Uterus (tissue), 4 donors: ENCODE results near the gene COPS7A. TPM values are rescaled to one million over a fixed set of nuclear protein-coding genes. Genes with fewer than 3 reads are reported as not detected.

Experiments used
- DNase-seq, 2 donors: peaks; one replicate each; pipeline ENCODE4 v3.0.0-alpha.2; 2019 to 2020
- H3K27ac ChIP-seq, 2 donors: fragments of 200-600 bp; sonication (generic); 1 replicate in 1 of 2; 2 replicates in 1 of 2; pipeline ENCODE4 v1.5.1; 2016 to 2018
- H3K27me3 ChIP-seq, 2 donors: fragments of 200-600 bp; sonication (generic); one replicate each; pipeline ENCODE4 v1.5.1; 2018 to 2019; ENCODE audit warnings: control low read depth in 1 of 2
- H3K36me3 ChIP-seq, 2 donors: fragments of 200-600 bp; sonication (generic); one replicate each; pipeline ENCODE4 v1.5.1; 2019; ENCODE audit warnings: control low read depth in 1 of 2
- H3K4me1 ChIP-seq, 2 donors: fragments of 200-600 bp; sonication (generic); one replicate each; pipeline ENCODE4 v1.5.1; 2018 to 2019; ENCODE audit warnings: control low read depth in 1 of 2
- H3K4me3 ChIP-seq, 2 donors: fragments of 200-600 bp; sonication (generic); 1 replicate in 1 of 2; 2 replicates in 1 of 2; pipeline ENCODE4 v1.5.1; 2018 to 2019; ENCODE audit warnings: mild to moderate bottlenecking in 1 of 2
- H3K9me3 ChIP-seq, 2 donors: fragments of 200-600 bp; sonication (generic); one replicate each; pipeline ENCODE4 v1.5.1; 2019; ENCODE audit warnings: control low read depth in 1 of 2
- POLR2A ChIP-seq, 2 donors: fragments of 450-650 bp; IDR thresholded peaks; one replicate each; pipeline ENCODE4 v1.6.1; 2016; ENCODE audit warnings: antibody characterized with exemption in 2 of 2, mild to moderate bottlenecking in 1 of 2, moderate library complexity in 1 of 2
- intact Hi-C: fragments of 100-400 bp; cut with DNase I; formaldehyde crosslinking; loops from one replicate; pipeline ENCODE4 v1.15.1; 2023; ENCODE audit warnings: low total_unique reads
- total RNA-seq, 4 donors: library from RNA; depleted of rRNA in 3 of 4; stranded (reverse); fragments of >200 nt in 3 of 4; gene quantifications; one replicate each; pipeline versions ENCODE4 v1.1.0 to v1.2.4, GENCODE V29; 2014 to 2023
- TF ChIP-seq, protein P1 (sequence below), 4 experiments: fragments of 200-600 bp in 2 of 4; fragments of 450-650 bp in 2 of 4; sonication (generic) in 2 of 4; IDR thresholded peaks; one replicate each; pipeline ENCODE4 v1.5.1; 2016 to 2019; ENCODE audit warnings: antibody characterized with exemption in 4 of 4, mild to moderate bottlenecking in 2 of 4, moderate library complexity in 1 of 4
- donor health status: DM: yes; HTN: yes; CAD: no.

Gene COPS7A
- total RNA-seq, 4 donors from 2014 or later: 35.6 to 50.3 (median 37.7) TPM

- Histone ChIP-seq H3K9me3 (no peaks in the 10 kb centered on the region), H3K4me3 (peak within 1 kb of the TSS; percentile 84 to 98), H3K4me1 (peaks cover 0 to 21% of the 10 kb centered on the region in 2 donors), H3K27ac (peak within 1 kb of the TSS; percentile 99), H3K27me3 (no peaks in the 10 kb centered on the region), H3K36me3 (no peaks in the 10 kb centered on the region)
- peak; percentile 98 to 99 for DNase-seq
- peak; percentile 40 to 73 for TF ChIP-seq POLR2A (IDR thresholded peaks at IDR 0.05)
- TF ChIP-seq, protein P1, sequence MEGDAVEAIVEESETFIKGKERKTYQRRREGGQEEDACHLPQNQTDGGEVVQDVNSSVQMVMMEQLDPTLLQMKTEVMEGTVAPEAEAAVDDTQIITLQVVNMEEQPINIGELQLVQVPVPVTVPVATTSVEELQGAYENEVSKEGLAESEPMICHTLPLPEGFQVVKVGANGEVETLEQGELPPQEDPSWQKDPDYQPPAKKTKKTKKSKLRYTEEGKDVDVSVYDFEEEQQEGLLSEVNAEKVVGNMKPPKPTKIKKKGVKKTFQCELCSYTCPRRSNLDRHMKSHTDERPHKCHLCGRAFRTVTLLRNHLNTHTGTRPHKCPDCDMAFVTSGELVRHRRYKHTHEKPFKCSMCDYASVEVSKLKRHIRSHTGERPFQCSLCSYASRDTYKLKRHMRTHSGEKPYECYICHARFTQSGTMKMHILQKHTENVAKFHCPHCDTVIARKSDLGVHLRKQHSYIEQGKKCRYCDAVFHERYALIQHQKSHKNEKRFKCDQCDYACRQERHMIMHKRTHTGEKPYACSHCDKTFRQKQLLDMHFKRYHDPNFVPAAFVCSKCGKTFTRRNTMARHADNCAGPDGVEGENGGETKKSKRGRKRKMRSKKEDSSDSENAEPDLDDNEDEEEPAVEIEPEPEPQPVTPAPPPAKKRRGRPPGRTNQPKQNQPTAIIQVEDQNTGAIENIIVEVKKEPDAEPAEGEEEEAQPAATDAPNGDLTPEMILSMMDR (IDR thresholded peaks at IDR 0.05): peak in 2 of 4 experiments; percentile 17 to 56
- intact Hi-C loops: no loop called here
Observed at GRCh38 chr12:6688999-6689882, 34.6 kb upstream of the COPS7A start, which contains the start of gene ZNF384. Gene ZNF384 (minus strand): TSS chr12:6689375. CDS start chr12:6679520, 9,855 bp downstream.

GRCh38 chr12:6691473-6691872 is 32.4 kb upstream of the COPS7A start:
- H3K27ac ChIP-seq: no peak overlapping the region
- H3K4me1 ChIP-seq: peaks cover 0 to 21% of the 10 kb centered on the region in 2 donors
- no peaks in the 10 kb centered on the region for H3K27me3 ChIP-seq
- H3K9me3 ChIP-seq: no peaks in the 10 kb centered on the region
- no peaks in the 10 kb centered on the region for H3K36me3 ChIP-seq
- DNase-seq: no peak
- intact Hi-C loops: no loop called here
- TF ChIP-seq, protein P1 (IDR thresholded peaks at IDR 0.05): no peak
- TF ChIP-seq POLR2A (IDR thresholded peaks at IDR 0.05): no peak
- no peak overlapping the region for H3K4me3 ChIP-seq

DNA sequence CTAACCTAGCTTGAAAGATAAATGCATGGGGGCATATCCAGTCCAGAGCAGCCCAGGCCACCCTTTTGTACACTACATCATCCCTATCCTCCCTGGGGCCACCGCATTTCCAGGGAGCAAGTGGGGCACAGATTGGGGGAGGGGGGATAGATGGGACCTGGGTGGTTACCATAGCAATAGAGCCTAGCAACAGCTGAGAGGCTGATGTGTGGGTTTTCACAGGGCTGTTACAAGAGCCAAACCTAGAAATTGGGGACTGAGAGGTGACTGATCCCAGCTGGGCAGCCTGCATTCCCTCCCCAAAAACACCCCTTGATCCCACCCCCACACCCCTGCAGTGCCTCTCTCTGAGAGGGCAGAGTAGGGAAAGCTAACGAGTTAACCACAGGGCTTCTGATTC is 31.0 kb upstream of the COPS7A start:
- Histone ChIP-seq H3K27me3 (no peaks in the 10 kb centered on the region), H3K4me3 (no peak overlapping the region), H3K27ac (no peak overlapping the region), H3K36me3 (no peaks in the 10 kb centered on the region), H3K9me3 (no peaks in the 10 kb centered on the region), H3K4me1 (peaks cover 0 to 10% of the 10 kb centered on the region in 2 donors)
- TF ChIP-seq, protein P1 (IDR thresholded peaks at IDR 0.05): no peak
- no peak for TF ChIP-seq POLR2A (IDR thresholded peaks at IDR 0.05)
- no peak for DNase-seq
- intact Hi-C loops: no loop called here

DNA sequence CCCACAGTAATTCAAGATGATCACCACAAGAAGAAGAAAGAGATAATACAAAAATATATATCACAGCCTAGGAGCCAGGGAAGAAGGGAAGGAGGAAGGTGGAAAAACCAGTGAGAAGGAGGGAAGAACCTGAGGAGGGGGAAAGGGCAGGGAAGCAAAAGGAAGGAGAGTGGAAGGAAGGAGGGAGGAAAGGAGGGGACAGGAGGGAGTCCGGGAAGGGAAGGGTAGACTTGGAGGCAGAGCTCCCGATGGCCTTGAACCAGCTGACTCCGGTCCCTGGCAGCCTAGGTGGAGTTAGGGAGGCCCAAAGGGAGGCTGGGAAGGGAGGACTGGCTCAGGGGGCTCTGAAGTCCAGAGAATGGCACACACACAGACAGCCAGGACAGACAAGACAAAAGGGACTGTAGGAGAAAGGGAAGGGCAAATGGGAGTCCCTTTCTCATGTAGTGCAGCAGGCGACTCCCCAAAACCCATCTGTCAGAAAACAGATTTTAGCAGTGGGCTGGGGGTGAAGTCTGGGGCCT is 30.0 kb upstream of the COPS7A start:
- H3K27ac ChIP-seq: no peak overlapping the region
- H3K4me1 ChIP-seq: peaks cover 0 to 4% of the 10 kb centered on the region in 2 donors
- H3K27me3 ChIP-seq: no peaks in the 10 kb centered on the region
- TF ChIP-seq POLR2A (IDR thresholded peaks at IDR 0.05): no peak
- TF ChIP-seq, protein P1 (IDR thresholded peaks at IDR 0.05): no peak
- H3K36me3 ChIP-seq: no peaks in the 10 kb centered on the region
- no peak for DNase-seq
- intact Hi-C loops: no loop called here
- no peaks in the 10 kb centered on the region for H3K9me3 ChIP-seq
- H3K4me3 ChIP-seq: no peak overlapping the region

DNA sequence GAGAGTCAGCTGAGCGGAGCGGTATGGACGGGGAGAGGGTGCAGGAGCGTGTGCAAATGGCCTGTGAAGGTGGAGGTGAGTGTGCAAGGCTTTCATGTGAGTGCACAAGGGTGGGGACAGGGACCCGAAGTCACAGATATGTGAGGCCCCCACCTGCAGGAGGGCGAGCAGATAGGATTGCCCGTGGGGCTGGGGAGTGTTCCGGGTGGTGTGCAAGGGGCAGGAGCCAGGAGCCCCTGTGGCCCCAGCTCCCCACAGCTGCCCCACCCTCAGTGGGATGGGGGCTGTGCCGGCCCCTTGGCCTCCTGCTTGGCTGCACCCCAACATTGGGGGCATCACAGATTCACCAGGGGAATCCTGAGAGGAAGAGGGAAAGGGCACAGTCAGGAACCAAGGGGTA is 29.1 kb upstream of the COPS7A start:
- H3K9me3 ChIP-seq: no peaks in the 10 kb centered on the region
- no peaks in the 10 kb centered on the region for H3K36me3 ChIP-seq
- peaks cover 0 to 4% of the 10 kb centered on the region in 2 donors for H3K4me1 ChIP-seq
- no peak overlapping the region for H3K4me3 ChIP-seq
- DNase-seq: no peak
- H3K27ac ChIP-seq: no peak overlapping the region
- no peaks in the 10 kb centered on the region for H3K27me3 ChIP-seq
- intact Hi-C loops: no loop called here
- TF ChIP-seq, protein P1 (IDR thresholded peaks at IDR 0.05): no peak
- no peak for TF ChIP-seq POLR2A (IDR thresholded peaks at IDR 0.05)
